Measurements from ENCODE around the gene TNFRSF25.

TNFRSF25 gene

DNA sequence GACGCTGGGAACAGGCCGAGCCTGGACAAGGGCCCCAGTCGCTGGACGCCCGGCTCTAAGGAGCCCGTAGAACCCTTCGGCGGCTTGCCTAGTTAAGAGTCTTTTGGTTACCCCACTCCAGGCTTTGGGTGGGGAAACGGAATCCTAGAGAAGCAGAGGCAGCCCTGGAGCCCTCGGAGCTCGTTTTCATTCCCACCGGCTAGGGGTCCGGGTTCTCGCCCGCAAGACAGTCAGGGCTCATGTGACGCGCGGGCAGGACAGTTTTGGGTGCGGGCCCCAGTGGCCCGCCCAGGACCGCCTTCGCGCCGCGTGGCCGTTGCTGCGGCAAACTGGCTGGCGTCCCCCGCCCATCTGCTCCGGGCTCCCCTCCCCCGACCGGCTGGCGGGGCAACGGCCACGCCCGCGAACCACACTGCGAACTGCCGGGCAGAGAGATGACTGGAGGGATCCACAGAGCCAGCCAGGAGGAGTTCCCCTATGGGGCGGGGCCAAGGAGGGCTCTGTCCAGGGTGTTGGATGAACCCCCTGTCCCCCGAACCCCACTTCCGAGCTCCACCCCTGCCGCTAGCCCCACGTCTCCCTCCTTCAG lies 45.4 kb downstream of the TNFRSF25 start:
- Histone ChIP-seq H3K4me2 (ENCODE audit: low read length) (peak overlapping the region; percentile 66), H3K9me3 (replicated peaks; ENCODE audit: low read length) (no peaks in the 10 kb centered on the region), H3K9ac (ENCODE audit: low read depth, low read length) (no peak overlapping the region), H3K4me1 (ENCODE audit: control insufficient read depth, insufficient read depth, low read length) (peaks cover 33% of the 10 kb centered on the region), H3K36me3 (ENCODE audit: insufficient read depth, low read length) (no peaks in the 10 kb centered on the region), H3K27me3 (ENCODE audit: control insufficient read depth, insufficient read depth, low read length) (peaks cover 86% of the 10 kb centered on the region), H3K4me3 (ENCODE audit: low read length) (peak overlapping the region; percentile 39)

GRCh38 chr1:6419804-6420453 lies 46.0 kb downstream of the TNFRSF25 start, which contains the start of gene HES2:
Gene HES2, minus strand, starts transcription at chr1:6419919. Its CDS starts 99 bp downstream, at chr1:6419820.
- Histone ChIP-seq H3K4me2 (ENCODE audit: low read length) (peak within 1 kb of the TSS; percentile 66), H3K4me3 (ENCODE audit: low read length) (peak within 1 kb of the TSS; percentile 39), H3K27me3 (ENCODE audit: control insufficient read depth, insufficient read depth, low read length) (peaks cover 86% of the 10 kb centered on the region), H3K9me3 (replicated peaks; ENCODE audit: low read length) (no peaks in the 10 kb centered on the region), H3K4me1 (ENCODE audit: control insufficient read depth, insufficient read depth, low read length) (peaks cover 30% of the 10 kb centered on the region), H3K36me3 (ENCODE audit: insufficient read depth, low read length) (no peaks in the 10 kb centered on the region), H3K9ac (ENCODE audit: low read depth, low read length) (no peak within 1 kb of the TSS)

DNA sequence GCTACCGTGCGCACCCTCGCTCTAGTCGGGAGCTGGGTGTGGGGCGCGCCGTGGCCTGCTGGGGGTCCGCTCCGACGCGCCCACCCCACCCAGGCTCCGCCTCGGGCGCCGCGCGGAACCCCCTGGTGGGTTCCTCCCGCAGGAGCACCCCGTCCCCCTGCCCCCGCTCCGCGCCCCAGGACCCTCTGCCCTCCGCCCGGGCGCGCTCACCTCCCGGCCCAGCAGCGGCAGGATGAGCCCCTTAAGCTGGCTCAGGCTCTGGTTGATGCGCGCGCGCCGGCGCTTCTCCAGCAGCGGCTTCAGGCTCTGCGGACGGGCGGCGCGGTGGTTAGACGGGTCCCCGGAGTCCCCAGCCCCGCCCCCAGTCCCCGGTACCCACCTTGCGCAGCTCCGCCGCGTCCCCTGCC lies 46.6 kb downstream of the TNFRSF25 start:
- H3K4me3 ChIP-seq (ENCODE audit: low read length): no peak overlapping the region
- H3K4me2 ChIP-seq (ENCODE audit: low read length): peak overlapping the region; percentile 66
- peaks cover 30% of the 10 kb centered on the region for H3K4me1 ChIP-seq (ENCODE audit: control insufficient read depth, insufficient read depth, low read length)
- no peaks in the 10 kb centered on the region for H3K9me3 ChIP-seq (replicated peaks; ENCODE audit: low read length)
- no peak overlapping the region for H3K9ac ChIP-seq (ENCODE audit: low read depth, low read length)
- H3K36me3 ChIP-seq (ENCODE audit: insufficient read depth, low read length): no peaks in the 10 kb centered on the region
- peaks cover 87% of the 10 kb centered on the region for H3K27me3 ChIP-seq (ENCODE audit: control insufficient read depth, insufficient read depth, low read length)

DNA sequence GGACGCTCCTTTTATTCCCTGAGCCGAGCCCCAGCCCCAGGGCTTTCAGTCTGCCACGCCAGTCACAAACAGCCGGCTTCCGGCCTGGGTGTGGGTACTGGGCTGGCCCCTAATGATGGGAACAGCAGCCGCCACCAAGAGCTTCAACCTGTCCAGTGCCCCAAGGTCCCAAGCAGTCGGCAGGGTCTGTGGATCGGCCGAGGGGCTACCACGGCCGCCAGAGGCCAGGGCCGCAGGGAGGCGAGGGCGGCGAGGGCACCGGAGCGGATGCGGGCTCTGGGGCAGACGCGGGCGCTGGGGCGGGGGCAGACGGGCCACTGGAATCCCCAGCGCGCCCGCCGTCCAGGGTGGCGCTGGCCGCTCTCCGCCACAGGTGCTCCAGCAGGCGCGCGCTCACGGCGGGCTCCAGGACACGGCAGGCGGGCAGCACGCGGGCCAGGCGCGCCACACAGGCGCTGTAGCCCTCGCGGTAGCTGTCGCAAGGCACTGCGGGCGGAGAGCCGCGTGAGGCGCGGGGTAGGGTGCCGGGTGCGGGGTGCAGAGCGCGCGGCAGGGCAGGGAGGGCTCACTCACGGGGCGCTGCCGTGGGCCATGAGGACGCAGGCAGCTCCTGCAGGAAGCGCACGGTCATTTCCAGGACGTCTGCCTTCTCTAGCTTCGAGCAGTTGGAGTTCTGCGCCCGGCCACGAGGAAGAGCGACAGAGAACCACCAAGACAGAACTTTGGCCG lies 47.1 kb downstream of the TNFRSF25 start:
- H3K4me2 ChIP-seq (ENCODE audit: low read length): no peak overlapping the region
- peaks cover 29% of the 10 kb centered on the region for H3K4me1 ChIP-seq (ENCODE audit: control insufficient read depth, insufficient read depth, low read length)
- H3K9ac ChIP-seq (ENCODE audit: low read depth, low read length): no peak overlapping the region
- no peaks in the 10 kb centered on the region for H3K36me3 ChIP-seq (ENCODE audit: insufficient read depth, low read length)
- no peaks in the 10 kb centered on the region for H3K9me3 ChIP-seq (replicated peaks; ENCODE audit: low read length)
- peaks cover 82% of the 10 kb centered on the region for H3K27me3 ChIP-seq (ENCODE audit: control insufficient read depth, insufficient read depth, low read length)
- no peak overlapping the region for H3K4me3 ChIP-seq (ENCODE audit: low read length)

GRCh38 chr1:6417961-6418667 lies 47.9 kb downstream of the TNFRSF25 start:
- Histone ChIP-seq H3K9ac (ENCODE audit: low read depth, low read length) (no peak overlapping the region), H3K27me3 (ENCODE audit: control insufficient read depth, insufficient read depth, low read length) (peaks cover 77% of the 10 kb centered on the region), H3K4me2 (ENCODE audit: low read length) (no peak overlapping the region), H3K9me3 (replicated peaks; ENCODE audit: low read length) (no peaks in the 10 kb centered on the region), H3K4me3 (ENCODE audit: low read length) (no peak overlapping the region), H3K36me3 (ENCODE audit: insufficient read depth, low read length) (no peaks in the 10 kb centered on the region), H3K4me1 (ENCODE audit: control insufficient read depth, insufficient read depth, low read length) (peaks cover 22% of the 10 kb centered on the region)

- Histone ChIP-seq H3K9me3 (replicated peaks; ENCODE audit: low read length) (no peaks in the 10 kb centered on the region), H3K4me1 (ENCODE audit: control insufficient read depth, insufficient read depth, low read length) (peaks cover 15% of the 10 kb centered on the region), H3K4me3 (ENCODE audit: low read length) (no peak overlapping the region), H3K36me3 (ENCODE audit: insufficient read depth, low read length) (no peaks in the 10 kb centered on the region), H3K4me2 (ENCODE audit: low read length) (no peak overlapping the region), H3K27me3 (ENCODE audit: control insufficient read depth, insufficient read depth, low read length) (peaks cover 83% of the 10 kb centered on the region), H3K9ac (ENCODE audit: low read depth, low read length) (no peak overlapping the region)
These were observed 49.1 kb downstream of the TNFRSF25 start for GRCh38 chr1:6416906-6417305.

GRCh38 chr1:6416295-6416656 lies 49.7 kb downstream of the TNFRSF25 start:
- Histone ChIP-seq H3K4me3 (ENCODE audit: low read length) (no peak overlapping the region), H3K9me3 (replicated peaks; ENCODE audit: low read length) (no peaks in the 10 kb centered on the region), H3K27me3 (ENCODE audit: control insufficient read depth, insufficient read depth, low read length) (peaks cover 81% of the 10 kb centered on the region), H3K4me2 (ENCODE audit: low read length) (no peak overlapping the region), H3K36me3 (ENCODE audit: insufficient read depth, low read length) (no peaks in the 10 kb centered on the region), H3K4me1 (ENCODE audit: control insufficient read depth, insufficient read depth, low read length) (peaks cover 15% of the 10 kb centered on the region), H3K9ac (ENCODE audit: low read depth, low read length) (no peak overlapping the region)

- Histone ChIP-seq H3K27me3 (ENCODE audit: control insufficient read depth, insufficient read depth, low read length) (peaks cover 78% of the 10 kb centered on the region), H3K9me3 (replicated peaks; ENCODE audit: low read length) (no peaks in the 10 kb centered on the region), H3K4me1 (ENCODE audit: control insufficient read depth, insufficient read depth, low read length) (peaks cover 8% of the 10 kb centered on the region), H3K9ac (ENCODE audit: low read depth, low read length) (no peak overlapping the region), H3K36me3 (ENCODE audit: insufficient read depth, low read length) (no peaks in the 10 kb centered on the region), H3K4me3 (ENCODE audit: low read length) (peak overlapping the region; percentile 36), H3K4me2 (ENCODE audit: low read length) (peak overlapping the region; percentile 77)
These were observed 50.9 kb downstream of the TNFRSF25 start for GRCh38 chr1:6414881-6415626.

- Histone ChIP-seq H3K4me1 (ENCODE audit: control insufficient read depth, insufficient read depth, low read length) (peaks cover 6% of the 10 kb centered on the region), H3K4me2 (ENCODE audit: low read length) (peak overlapping the region; percentile 77), H3K4me3 (ENCODE audit: low read length) (peak overlapping the region; percentile 36), H3K9me3 (replicated peaks; ENCODE audit: low read length) (no peaks in the 10 kb centered on the region), H3K36me3 (ENCODE audit: insufficient read depth, low read length) (no peaks in the 10 kb centered on the region), H3K27me3 (ENCODE audit: control insufficient read depth, insufficient read depth, low read length) (peaks cover 73% of the 10 kb centered on the region), H3K9ac (ENCODE audit: low read depth, low read length) (no peak overlapping the region)
These were observed 51.5 kb downstream of the TNFRSF25 start for GRCh38 chr1:6414443-6414844.

GRCh38 chr1:6412896-6413295 lies 53.1 kb downstream of the TNFRSF25 start:
- peaks cover 58% of the 10 kb centered on the region for H3K27me3 ChIP-seq (ENCODE audit: control insufficient read depth, insufficient read depth, low read length)
- H3K4me1 ChIP-seq (ENCODE audit: control insufficient read depth, insufficient read depth, low read length): peaks cover 6% of the 10 kb centered on the region
- H3K9me3 ChIP-seq (replicated peaks; ENCODE audit: low read length): no peaks in the 10 kb centered on the region
- no peak overlapping the region for H3K4me3 ChIP-seq (ENCODE audit: low read length)
- no peak overlapping the region for H3K4me2 ChIP-seq (ENCODE audit: low read length)
- no peak overlapping the region for H3K9ac ChIP-seq (ENCODE audit: low read depth, low read length)
- no peaks in the 10 kb centered on the region for H3K36me3 ChIP-seq (ENCODE audit: insufficient read depth, low read length)
